ENCODE results near the gene RNF40.

The RNF40 gene

GRCh38 chr16:30740364-30741251 is 21.5 kb upstream of the RNF40 start:
- DNase-seq (ENCODE audit: low read depth in 2 of 2) = no peak

DNA sequence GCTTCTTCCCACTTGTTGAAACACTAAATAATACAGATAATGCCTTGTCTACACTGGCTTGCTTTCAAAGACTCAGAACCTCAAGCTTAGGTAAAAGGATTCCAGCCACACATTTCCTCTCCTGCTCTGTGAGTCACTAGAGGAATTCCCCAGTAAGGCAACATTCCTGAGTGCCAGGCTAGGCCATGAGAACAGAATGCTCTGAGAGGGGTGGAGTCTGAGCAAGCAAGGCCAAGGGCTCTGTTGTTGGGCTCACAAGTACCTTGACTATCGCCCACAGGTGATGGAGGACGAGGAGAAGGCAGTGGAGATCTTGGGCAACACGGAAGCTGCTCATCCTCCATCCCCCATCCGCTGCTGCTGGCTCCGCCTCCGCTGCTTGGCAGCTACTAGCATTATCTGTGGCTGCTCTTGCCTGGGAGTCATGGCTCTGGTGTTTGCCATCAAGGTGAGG is 20.6 kb upstream of the RNF40 start:
- peak; percentile 23 for DNase-seq (ENCODE audit: low read depth in 2 of 2)

DNA sequence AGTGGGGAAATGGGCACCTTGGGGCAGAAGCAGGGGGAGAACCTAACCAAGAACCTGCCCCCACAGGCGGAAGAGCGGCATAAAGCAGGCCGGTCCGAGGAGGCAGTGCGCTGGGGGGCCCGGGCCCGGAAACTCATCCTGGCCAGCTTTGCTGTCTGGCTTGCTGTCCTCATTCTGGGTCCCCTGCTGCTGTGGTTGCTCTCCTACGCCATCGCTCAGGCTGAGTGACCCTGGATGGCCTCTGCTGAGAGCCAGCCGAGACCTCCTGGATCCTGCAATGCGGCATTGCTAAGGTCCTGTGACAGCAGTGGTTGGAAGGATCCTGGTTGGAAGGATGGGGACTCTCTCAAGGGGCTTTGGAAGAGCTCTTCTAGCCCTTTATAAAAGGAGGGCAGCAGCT is 18.4 kb upstream of the RNF40 start:
- no peak for DNase-seq (ENCODE audit: low read depth in 2 of 2)

- no peak for DNase-seq (ENCODE audit: low read depth in 2 of 2)
These were observed 17.9 kb upstream of the RNF40 start for GRCh38 chr16:30744183-30744582.

GRCh38 chr16:30745082-30745481 is 17.0 kb upstream of the RNF40 start:
- DNase-seq (ENCODE audit: low read depth in 2 of 2) = no peak

- no peak for DNase-seq (ENCODE audit: low read depth in 2 of 2)
These were observed 15.4 kb upstream of the RNF40 start for GRCh38 chr16:30746638-30747175.

DNA sequence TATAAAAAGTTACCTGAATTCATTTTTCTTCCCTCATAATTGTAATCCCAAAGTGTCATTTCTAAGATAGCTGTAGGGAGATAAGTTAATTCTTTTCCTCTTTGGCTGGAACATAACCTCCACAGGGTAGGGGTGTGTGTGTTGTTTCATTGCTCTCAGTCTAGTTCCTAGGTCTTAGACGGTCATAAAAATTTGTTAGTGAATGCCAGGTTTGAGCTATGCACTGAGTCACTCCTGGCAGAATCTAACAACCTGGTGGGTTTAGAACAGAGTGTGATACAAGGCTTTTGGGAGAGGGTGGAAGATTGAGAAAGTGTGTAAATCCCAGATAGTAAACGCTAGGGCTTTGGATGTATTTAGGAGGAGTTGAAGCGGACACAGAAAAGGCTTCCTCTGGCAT is 14.8 kb upstream of the RNF40 start:
- no peak for DNase-seq (ENCODE audit: low read depth in 2 of 2)

DNA sequence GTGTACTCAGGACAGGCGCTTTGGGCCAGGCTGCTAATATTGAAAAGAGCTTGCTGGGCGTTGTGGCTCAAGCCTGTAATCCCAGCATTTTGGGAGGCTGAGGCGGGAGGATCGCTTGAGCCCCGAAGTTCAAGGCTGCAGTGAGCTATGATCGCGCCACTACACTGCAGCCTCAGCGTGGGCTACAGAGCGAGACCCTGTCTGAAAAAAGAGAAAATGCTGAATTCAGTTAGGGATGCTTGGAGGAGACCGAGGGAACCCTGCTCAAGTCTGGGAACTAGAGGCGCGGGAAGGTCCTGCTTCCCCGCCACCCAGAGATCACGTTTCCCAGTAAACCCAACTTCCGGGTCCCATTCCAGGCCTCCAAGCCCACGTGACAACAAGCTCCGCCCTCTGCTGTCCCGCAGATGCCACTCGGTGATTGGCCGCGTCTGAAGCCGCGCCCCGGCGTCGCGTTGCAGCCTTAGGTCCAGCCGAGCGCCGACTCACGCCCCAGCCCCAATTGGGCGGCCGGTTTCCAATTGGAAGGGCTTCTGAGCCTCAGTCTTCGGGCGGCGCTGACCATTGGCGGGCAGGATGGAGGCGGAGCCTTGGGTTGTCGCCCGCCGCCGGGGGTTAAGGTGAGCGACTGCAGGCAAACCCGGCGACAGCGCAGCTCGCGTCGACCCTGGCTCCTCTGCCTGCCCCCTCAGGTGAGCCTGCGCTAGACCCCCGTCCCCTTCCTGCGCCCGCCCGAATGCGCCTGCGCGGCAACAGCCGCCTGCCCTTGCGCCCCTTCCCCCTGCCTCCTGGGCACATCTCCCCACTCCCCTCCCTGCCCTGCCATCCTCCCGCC is 14.1 kb upstream of the RNF40 start, which contains the start of gene PHKG2:
Gene PHKG2 (plus strand): TSS at position 627 of the 835 bp plus-strand sequence. CDS start 396 bp downstream, outside the sequence.
- peak; percentile 93 to 96 for DNase-seq (ENCODE audit: low read depth in 2 of 2)

- no peak for DNase-seq (ENCODE audit: low read depth in 2 of 2)
These were observed 13.3 kb upstream of the RNF40 start for GRCh38 chr16:30748634-30749445.

DNA sequence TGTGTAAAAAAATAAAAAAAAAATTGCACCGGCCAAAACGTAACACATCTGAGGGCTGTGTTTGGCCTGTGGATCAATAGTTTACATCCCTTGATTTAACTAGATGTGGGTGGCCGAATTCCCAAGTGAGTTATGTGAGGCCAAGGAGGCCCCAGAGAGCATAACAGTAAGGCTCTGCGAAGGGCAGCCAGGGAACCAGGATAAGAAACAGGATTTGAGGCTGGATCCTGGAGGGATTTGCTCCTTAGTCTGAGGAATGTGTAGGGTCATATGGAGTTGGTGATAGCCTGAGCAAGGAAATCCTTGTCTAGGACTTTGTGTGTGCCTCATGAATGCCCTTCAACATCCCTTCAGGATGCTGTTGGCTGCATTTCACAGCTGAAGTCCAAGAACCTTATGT is 11.9 kb upstream of the RNF40 start:
- no peak for DNase-seq (ENCODE audit: low read depth in 2 of 2)

GRCh38 chr16:30750876-30751465 is 11.2 kb upstream of the RNF40 start:
- DNase-seq (ENCODE audit: low read depth in 2 of 2) = no peak

DNA sequence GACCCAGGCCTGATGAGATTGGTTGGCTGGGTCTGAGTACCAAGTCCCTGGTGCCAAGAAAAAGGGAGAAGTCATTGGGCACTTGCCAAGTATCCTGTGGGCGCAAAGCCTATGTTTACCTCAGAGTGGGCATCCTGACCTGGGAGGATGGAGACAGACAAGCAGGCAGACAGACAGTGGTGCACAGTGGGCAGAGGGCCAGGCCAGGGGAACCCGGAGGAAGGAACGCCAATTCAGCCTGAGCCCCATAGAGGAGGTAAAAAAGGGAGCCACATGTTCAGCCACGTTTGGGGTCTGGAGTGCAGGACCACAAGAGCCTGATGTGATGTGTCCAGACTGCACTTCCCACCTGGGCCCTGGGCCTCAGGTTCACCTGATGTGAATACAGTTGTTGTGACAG is 8.5 kb upstream of the RNF40 start:
- no peak for DNase-seq (ENCODE audit: low read depth in 2 of 2)

- DNase-seq (ENCODE audit: low read depth in 2 of 2) = no peak
These were observed 6.0 kb upstream of the RNF40 start for GRCh38 chr16:30755955-30756780.

GRCh38 chr16:30756781-30757100 is 5.4 kb upstream of the RNF40 start:
- no peak for DNase-seq (ENCODE audit: low read depth in 2 of 2)

DNA sequence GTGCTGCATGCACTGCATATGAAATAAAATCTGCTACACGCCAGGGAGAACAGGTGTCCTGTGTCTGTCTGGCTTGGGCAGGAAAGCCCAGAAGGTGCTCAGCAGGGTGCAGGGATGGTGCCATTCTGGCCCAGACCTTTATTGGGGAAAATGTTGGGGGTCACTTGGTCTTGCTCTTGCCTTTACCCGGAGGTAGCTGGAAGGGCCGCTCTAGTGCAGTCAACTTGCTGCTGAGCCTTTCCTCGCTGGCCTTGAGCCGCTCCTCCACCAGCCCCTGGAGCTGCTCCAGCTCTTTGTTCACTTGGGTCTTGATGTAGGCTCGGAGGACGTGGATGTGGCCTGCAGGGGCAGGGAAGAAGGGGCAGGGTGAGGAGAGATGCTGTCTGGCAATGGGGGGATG is 4.8 kb upstream of the RNF40 start:
- no peak for DNase-seq (ENCODE audit: low read depth in 2 of 2)

- DNase-seq (ENCODE audit: low read depth in 2 of 2) = no peak
These were observed 3.1 kb upstream of the RNF40 start for GRCh38 chr16:30758988-30759491.

GRCh38 chr16:30760001-30760559 is 2.0 kb upstream of the RNF40 start:
- DNase-seq (ENCODE audit: low read depth in 2 of 2) = no peak

DNA sequence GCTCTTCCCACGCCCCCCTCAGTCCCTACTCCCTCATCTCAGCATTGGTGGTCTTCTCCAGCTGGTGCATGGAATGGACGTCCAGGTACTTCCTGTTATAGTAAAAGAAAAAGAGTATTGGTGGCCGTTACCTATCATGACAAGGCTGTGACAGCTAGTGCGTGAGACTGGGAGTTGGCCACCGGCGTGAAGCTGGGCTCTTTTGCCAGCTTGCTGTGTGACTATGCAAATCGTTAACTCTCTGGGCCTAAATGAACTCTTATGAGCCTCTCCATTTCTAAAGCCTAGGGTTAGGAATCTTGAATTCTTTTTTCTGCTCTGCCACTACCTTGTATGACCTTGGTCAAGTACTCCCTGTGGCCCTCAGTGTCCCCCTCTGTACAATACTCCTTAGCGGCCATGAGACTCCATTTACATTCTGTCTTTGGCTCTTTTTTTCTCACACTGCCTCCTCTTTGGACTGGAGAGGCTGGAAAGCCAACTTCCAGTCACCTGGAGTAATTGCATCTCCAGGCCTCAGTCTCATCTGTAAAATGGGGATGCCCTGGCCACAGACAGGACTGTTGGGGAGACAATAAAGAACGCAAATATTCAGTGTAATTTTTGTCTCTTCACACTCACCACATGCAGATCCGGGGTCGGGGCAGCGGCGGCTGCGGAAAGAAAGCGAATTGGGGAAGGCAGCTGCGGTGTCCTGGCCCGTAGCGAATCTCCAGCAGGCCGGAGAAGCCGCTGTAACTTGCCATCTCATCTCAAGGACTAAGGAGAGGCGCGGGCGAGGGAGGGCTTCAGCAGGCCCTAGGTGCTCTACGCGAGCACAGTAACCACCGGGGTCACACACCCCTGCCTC is 1.3 kb upstream of the RNF40 start:
- no peak for DNase-seq (ENCODE audit: low read depth in 2 of 2)

DNA sequence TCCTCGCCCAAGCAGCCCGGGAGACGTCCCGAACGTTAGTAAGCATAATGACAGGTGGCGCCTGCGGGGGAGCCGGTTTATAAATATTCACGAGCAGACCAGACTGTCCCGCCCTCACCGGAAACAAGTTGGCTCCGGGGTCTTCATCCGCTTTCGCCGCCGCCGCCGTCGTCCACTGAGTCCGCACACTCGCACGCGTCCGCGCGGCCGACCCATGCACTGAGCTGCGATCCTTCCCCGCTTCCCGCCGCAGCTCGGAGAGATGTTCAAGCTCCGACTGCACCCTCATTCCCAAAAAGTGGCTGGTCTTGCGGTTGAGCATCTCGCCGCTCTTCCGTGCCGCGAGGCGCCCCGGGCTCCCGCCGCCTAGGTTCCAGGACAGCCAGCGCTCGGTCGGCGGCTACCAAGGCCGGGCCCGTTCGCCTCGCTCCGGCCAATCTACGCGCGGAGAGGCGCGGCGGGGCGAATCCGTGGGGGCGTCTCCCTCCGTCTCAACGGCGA is 645 bp upstream of the RNF40 start:
- DNase-seq (ENCODE audit: low read depth in 2 of 2) = no peak

All from fibroblast of skin of left biceps (primary cell).